GM12878 (cell line): ENCODE measurements around the gene CNTNAP2. TPM values are rescaled to one million over a fixed set of nuclear protein-coding genes. Genes with fewer than 3 reads are reported as not detected.
A peak's percentile ranks its signal among the peaks of the same experiment; 100 is the strongest.

Experiments used
- CEBPB ChIP-seq, 2 experiments: fragments of 150-350 bp in 1 of 2; IDR thresholded peaks; 2 replicates each; pipeline ENCODE4 v1.6.1; 2012 to 2014; ENCODE audit warnings: low read depth in 2 of 2, low read length in 2 of 2, borderline replicate concordance in 1 of 2, inconsistent platforms in 1 of 2
- CUX1 ChIP-seq: IDR thresholded peaks from 2 replicates; pipeline ENCODE4 v1.6.1; 2012; ENCODE audit warnings: improper control_type of control experiment, low read depth, low read length; ENCODE audit not compliant: insufficient replicate concordance
- FOS ChIP-seq: IDR thresholded peaks from 3 replicates; pipeline ENCODE4 v1.6.1; 2011; ENCODE audit warnings: borderline replicate concordance; ENCODE audit not compliant: insufficient read length; ENCODE audit errors: extremely low read depth
- GATAD2B ChIP-seq: fragments of 450-650 bp; conservative IDR thresholded peaks from 2 replicates; pipeline ENCODE4 v1.6.1; 2017; ENCODE audit warnings: low read depth, mild to moderate bottlenecking, moderate library complexity
- IKZF1 ChIP-seq: fragments of 450-650 bp; conservative IDR thresholded peaks from 2 replicates; pipeline ENCODE4 v1.6.1; 2017; ENCODE audit warnings: antibody characterized with exemption, mild to moderate bottlenecking
- IRF3 ChIP-seq: fragments of 450-650 bp; IDR thresholded peaks from 2 replicates; pipeline ENCODE4 v1.6.1; 2014; ENCODE audit warnings: mild to moderate bottlenecking
- KAT2A ChIP-seq: conservative IDR thresholded peaks from 2 replicates; pipeline ENCODE4 v1.6.1; 2011; ENCODE audit warnings: low read depth, low read length; ENCODE audit not compliant: control insufficient read depth
- KDM1A ChIP-seq: fragments of 200-600 bp; sonication (generic); IDR thresholded peaks from 2 replicates; pipeline ENCODE4 v1.6.1; 2016; ENCODE audit warnings: borderline replicate concordance
- MAX ChIP-seq: IDR thresholded peaks from 2 replicates; pipeline ENCODE4 v1.6.1; 2012; ENCODE audit warnings: low read depth, low read length, improper control_type of control experiment
- MEF2A ChIP-seq: IDR thresholded peaks from 2 replicates; pipeline ENCODE4 v1.6.1; 2011; ENCODE audit warnings: low read depth, mild to moderate bottlenecking, low read length, moderate library complexity; ENCODE audit not compliant: insufficient read depth
- MTA2 ChIP-seq: fragments of 450-650 bp; IDR thresholded peaks from 2 replicates; pipeline ENCODE4 v1.6.1; 2016; ENCODE audit warnings: low read depth, mild to moderate bottlenecking, moderate library complexity
- POLR2AphosphoS5 ChIP-seq: IDR thresholded peaks from 2 replicates; pipeline ENCODE4 v1.6.1; 2011; ENCODE audit warnings: mild to moderate bottlenecking, low read length, inconsistent platforms
- POU2F2 ChIP-seq: IDR thresholded peaks from 3 replicates; pipeline ENCODE4 v1.6.1; 2011; ENCODE audit warnings: low read depth, mild to moderate bottlenecking, low read length, borderline replicate concordance
- RBBP5 ChIP-seq: fragments of 200-600 bp; sonication (generic); conservative IDR thresholded peaks from 2 replicates; pipeline ENCODE4 v1.6.1; 2016
- SREBF1 ChIP-seq: IDR thresholded peaks from 2 replicates; pipeline ENCODE4 v1.6.1; 2012; ENCODE audit warnings: mild to moderate bottlenecking, low read length
- TARDBP ChIP-seq: IDR thresholded peaks from 2 replicates; pipeline ENCODE4 v1.6.1; 2016; ENCODE audit warnings: borderline replicate concordance
- polyA plus RNA-seq, 11 experiments: library from polyadenylated mRNA; depleted of rRNA in 4 of 11; unstranded in 6 of 11; stranded (reverse) in 5 of 11; fragments of >200 nt; fragmentation: Nextera tagmentation in 4 of 11; fragmentation: Illumina TruSeq in 1 of 11; extraction: Ambion mirVana in 4 of 11; extraction: Trizol in 1 of 11; gene quantifications; 1 replicate in 1 of 11; 2 replicates in 10 of 11; pipeline versions ENCODE4 v1.2.1 to v1.2.3, GENCODE V29; 2011 to 2016; ENCODE audit warnings: inconsistent platforms in 2 of 11, missing spikeins in 2 of 11, low read depth in 1 of 11
- total RNA-seq, 4 experiments: library from RNA; depleted of rRNA in 3 of 4; stranded (reverse); fragments of >200 nt in 3 of 4; fragmentation: Illumina TruSeq in 1 of 4; extraction: Trizol in 1 of 4; gene quantifications; 2 replicates each; pipeline versions ENCODE4 v1.2.1 to v1.2.3, GENCODE V29; 2013 to 2021
- TF ChIP-seq, protein P1 (sequence below): fragments of 450-650 bp; IDR thresholded peaks from 2 replicates; pipeline ENCODE4 v1.6.1; 2016; ENCODE audit warnings: mild to moderate bottlenecking
- TF ChIP-seq, protein P2 (sequence below): fragments of 450-650 bp; IDR thresholded peaks from 2 replicates; pipeline ENCODE4 v1.6.1; 2018; ENCODE audit warnings: borderline replicate concordance, mild to moderate bottlenecking; ENCODE audit not compliant: partially characterized antibody
- TF ChIP-seq, protein P3 (sequence below): IDR thresholded peaks from 2 replicates; pipeline ENCODE4 v1.6.1; 2012; ENCODE audit warnings: low read depth, low read length, improper control_type of control experiment

The CNTNAP2 gene
- total and polyA plus RNA-seq, 10 of the 15 experiments (the other 5 are each of a cell fraction or from before 2014, with no cell fraction given): 0.03 to 0.08 (median 0.03) TPM; not detected in 7

GRCh38 chr7:148447221-148447849 is 2330.7 kb downstream of the CNTNAP2 start (continued):
- TF ChIP-seq POU2F2 (no peak), POLR2AphosphoS5 (no peak), IKZF1 (no peak), CUX1 (no peak), IRF3 (no peak), MTA2 (no peak), CEBPB (IDR thresholded peaks at IDR 0.05; ENCODE audit: borderline replicate concordance in 1 of 2, low read depth in 2 of 2, low read length in 2 of 2) (no peak), TARDBP (no peak), RBBP5 (no peak), MEF2A (peak; percentile 81), GATAD2B (no peak), FOS (no peak), KDM1A (no peak), SREBF1 (no peak), KAT2A (no peak), MAX (no peak)
- TF ChIP-seq, protein P1, sequence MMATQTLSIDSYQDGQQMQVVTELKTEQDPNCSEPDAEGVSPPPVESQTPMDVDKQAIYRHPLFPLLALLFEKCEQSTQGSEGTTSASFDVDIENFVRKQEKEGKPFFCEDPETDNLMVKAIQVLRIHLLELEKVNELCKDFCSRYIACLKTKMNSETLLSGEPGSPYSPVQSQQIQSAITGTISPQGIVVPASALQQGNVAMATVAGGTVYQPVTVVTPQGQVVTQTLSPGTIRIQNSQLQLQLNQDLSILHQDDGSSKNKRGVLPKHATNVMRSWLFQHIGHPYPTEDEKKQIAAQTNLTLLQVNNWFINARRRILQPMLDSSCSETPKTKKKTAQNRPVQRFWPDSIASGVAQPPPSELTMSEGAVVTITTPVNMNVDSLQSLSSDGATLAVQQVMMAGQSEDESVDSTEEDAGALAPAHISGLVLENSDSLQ: no peak
- TF ChIP-seq, protein P2, sequence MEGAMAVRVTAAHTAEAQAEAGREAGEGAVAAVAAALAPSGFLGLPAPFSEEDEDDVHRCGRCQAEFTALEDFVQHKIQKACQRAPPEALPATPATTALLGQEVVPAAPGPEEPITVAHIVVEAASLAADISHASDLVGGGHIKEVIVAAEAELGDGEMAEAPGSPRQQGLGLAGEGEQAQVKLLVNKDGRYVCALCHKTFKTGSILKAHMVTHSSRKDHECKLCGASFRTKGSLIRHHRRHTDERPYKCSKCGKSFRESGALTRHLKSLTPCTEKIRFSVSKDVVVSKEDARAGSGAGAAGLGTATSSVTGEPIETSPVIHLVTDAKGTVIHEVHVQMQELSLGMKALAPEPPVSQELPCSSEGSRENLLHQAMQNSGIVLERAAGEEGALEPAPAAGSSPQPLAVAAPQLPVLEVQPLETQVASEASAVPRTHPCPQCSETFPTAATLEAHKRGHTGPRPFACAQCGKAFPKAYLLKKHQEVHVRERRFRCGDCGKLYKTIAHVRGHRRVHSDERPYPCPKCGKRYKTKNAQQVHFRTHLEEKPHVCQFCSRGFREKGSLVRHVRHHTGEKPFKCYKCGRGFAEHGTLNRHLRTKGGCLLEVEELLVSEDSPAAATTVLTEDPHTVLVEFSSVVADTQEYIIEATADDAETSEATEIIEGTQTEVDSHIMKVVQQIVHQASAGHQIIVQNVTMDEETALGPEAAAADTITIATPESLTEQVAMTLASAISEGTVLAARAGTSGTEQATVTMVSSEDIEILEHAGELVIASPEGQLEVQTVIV: no peak
- TF ChIP-seq, protein P3, sequence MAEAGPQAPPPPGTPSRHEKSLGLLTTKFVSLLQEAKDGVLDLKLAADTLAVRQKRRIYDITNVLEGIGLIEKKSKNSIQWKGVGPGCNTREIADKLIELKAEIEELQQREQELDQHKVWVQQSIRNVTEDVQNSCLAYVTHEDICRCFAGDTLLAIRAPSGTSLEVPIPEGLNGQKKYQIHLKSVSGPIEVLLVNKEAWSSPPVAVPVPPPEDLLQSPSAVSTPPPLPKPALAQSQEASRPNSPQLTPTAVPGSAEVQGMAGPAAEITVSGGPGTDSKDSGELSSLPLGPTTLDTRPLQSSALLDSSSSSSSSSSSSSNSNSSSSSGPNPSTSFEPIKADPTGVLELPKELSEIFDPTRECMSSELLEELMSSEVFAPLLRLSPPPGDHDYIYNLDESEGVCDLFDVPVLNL: no peak
